ENCODE results near the gene PRPS2.

Gene PRPS2

GRCh38 chrX:12825801-12826200 lies 34.6 kb downstream of the PRPS2 start:
- no peak for DNase-seq (ENCODE audit: low read depth in 1 of 2, low spot score in 1 of 2)
- in situ Hi-C loops (cut with HindIII; ENCODE audit: low pct_unique_long_range_greater_than_20kb, low sequenced_read_pairs), result no loop called here
- TF ChIP-seq JUND (IDR thresholded peaks at IDR 0.05; ENCODE audit: low read depth), result no peak

- in situ Hi-C loops (cut with HindIII; ENCODE audit: low pct_unique_long_range_greater_than_20kb, low sequenced_read_pairs), result no loop called here
- TF ChIP-seq JUND (IDR thresholded peaks at IDR 0.05; ENCODE audit: low read depth), result no peak
- no peak for DNase-seq (ENCODE audit: low read depth in 1 of 2, low spot score in 1 of 2)
Observed at GRCh38 chrX:12843061-12843667, 52.0 kb downstream of the PRPS2 start.

- no peak for TF ChIP-seq JUND (IDR thresholded peaks at IDR 0.05; ENCODE audit: low read depth)
- in situ Hi-C loops (cut with HindIII; ENCODE audit: low pct_unique_long_range_greater_than_20kb, low sequenced_read_pairs), result no loop called here
- no peak for DNase-seq (ENCODE audit: low read depth in 1 of 2, low spot score in 1 of 2)
Observed at GRCh38 chrX:12843668-12844279, 52.6 kb downstream of the PRPS2 start.

DNA sequence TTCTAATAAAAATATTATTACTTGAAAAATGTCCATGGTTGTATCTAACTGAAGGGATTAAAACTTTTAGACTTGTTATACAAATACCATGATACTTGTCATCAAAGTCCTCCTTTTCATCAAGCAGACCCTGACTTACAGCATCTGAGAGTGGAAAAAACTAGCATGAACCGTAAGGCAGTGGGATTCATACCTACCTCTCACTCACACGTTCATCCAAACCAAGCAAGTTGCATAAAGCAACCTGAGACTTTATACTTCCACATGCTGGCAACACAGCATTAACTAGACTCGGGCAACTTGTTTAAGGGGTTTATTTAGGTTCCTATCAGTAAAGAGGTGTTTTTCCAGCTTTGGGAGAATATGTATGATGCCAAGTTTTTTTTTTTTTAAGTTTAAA lies 53.1 kb downstream of the PRPS2 start:
- in situ Hi-C loops (cut with HindIII; ENCODE audit: low pct_unique_long_range_greater_than_20kb, low sequenced_read_pairs), result no loop called here
- TF ChIP-seq JUND (IDR thresholded peaks at IDR 0.05; ENCODE audit: low read depth), result no peak
- no peak for DNase-seq (ENCODE audit: low read depth in 1 of 2, low spot score in 1 of 2)

DNA sequence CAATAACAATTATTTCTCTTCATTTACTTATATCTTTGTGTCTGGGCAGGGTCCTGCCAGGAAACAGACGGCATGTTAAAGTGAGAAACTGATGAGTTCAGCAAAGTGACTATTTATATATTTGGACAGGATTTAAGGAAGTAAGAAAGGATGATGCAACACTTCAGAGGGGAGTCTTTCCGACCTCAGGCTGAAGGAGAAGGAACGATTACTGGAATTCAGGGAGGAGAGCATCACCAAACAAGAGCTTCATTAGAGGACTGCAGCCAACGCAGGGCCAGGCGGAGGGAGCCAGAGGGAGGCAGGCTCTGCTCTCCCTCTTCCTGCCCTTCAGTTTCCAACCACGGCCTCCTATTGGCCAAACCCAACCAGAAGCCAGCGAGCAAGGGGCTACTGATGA lies 74.1 kb downstream of the PRPS2 start:
- no peak for DNase-seq (ENCODE audit: low read depth in 1 of 2, low spot score in 1 of 2)
- no peak for TF ChIP-seq JUND (IDR thresholded peaks at IDR 0.05; ENCODE audit: low read depth)
- in situ Hi-C loops (cut with HindIII; ENCODE audit: low pct_unique_long_range_greater_than_20kb, low sequenced_read_pairs), result no loop called here

GRCh38 chrX:12866451-12867377 lies 75.5 kb downstream of the PRPS2 start, which contains the start of gene TLR7:
Gene TLR7 (plus strand): TSS chrX:12867072. CDS start chrX:12867579, 507 bp downstream.
- TF ChIP-seq JUND (IDR thresholded peaks at IDR 0.05; ENCODE audit: low read depth), result no peak
- DNase-seq (ENCODE audit: low read depth in 1 of 2, low spot score in 1 of 2), result no peak
- in situ Hi-C loops (cut with HindIII; ENCODE audit: low pct_unique_long_range_greater_than_20kb, low sequenced_read_pairs), result no loop called here

GRCh38 chrX:12867685-12868084 lies 76.5 kb downstream of the PRPS2 start:
- in situ Hi-C loops (cut with HindIII; ENCODE audit: low pct_unique_long_range_greater_than_20kb, low sequenced_read_pairs), result no loop called here
- DNase-seq (ENCODE audit: low read depth in 1 of 2, low spot score in 1 of 2), result no peak
- TF ChIP-seq JUND (IDR thresholded peaks at IDR 0.05; ENCODE audit: low read depth), result no peak

- in situ Hi-C loops (cut with HindIII; ENCODE audit: low pct_unique_long_range_greater_than_20kb, low sequenced_read_pairs), result no loop called here
- no peak for DNase-seq (ENCODE audit: low read depth in 1 of 2, low spot score in 1 of 2)
Observed at GRCh38 chrX:12868747-12869146, 77.5 kb downstream of the PRPS2 start.

DNA sequence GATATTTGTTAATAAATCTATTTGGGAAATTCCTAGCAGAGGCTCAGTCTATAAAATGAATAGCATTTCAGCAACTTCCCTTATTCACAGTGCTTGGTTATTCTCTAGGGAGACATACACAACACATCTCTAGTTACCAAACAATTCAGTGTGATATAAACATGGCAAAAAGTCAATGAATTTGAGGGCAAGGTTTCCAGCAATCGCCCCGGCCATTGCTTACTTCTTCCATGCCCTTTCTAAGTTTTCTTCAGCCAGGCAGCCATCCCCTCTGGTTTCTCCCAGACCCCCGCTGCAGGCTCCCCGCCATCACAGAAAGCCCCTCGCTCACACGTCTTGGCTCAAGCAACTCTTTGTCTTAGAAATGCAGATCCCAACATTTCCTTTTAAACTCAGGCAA lies 80.0 kb downstream of the PRPS2 start:
- in situ Hi-C loops (cut with HindIII; ENCODE audit: low pct_unique_long_range_greater_than_20kb, low sequenced_read_pairs), result no loop called here
- DNase-seq (ENCODE audit: low read depth in 1 of 2, low spot score in 1 of 2), result no peak
- TF ChIP-seq JUND (IDR thresholded peaks at IDR 0.05; ENCODE audit: low read depth), result no peak

More at GRCh38 chrX:12868747-12869146, 77.5 kb downstream of the PRPS2 start:
- TF ChIP-seq JUND (IDR thresholded peaks at IDR 0.05; ENCODE audit: low read depth), result no peak

DNA sequence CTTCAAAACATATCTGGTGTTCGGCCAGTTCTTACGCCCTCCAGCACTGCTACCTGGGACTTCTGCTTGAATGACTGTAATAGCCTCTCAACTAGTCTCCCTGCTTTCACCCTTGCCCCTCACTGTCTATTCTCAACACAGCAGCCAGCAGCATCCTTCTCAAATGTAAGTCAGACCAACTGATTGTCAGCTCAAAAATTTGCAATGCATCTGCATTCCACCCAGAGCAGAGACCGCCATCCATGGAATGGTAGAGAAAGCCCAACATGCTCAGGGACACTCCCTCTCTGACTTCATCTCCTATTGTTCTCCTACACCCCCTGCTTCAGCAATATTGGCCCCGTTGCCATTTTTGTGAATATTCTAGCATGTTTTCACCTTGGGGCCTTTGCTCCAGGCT lies 81.5 kb downstream of the PRPS2 start:
- in situ Hi-C loops (cut with HindIII; ENCODE audit: low pct_unique_long_range_greater_than_20kb, low sequenced_read_pairs), result no loop called here
- no peak for DNase-seq (ENCODE audit: low read depth in 1 of 2, low spot score in 1 of 2)
- TF ChIP-seq JUND (IDR thresholded peaks at IDR 0.05; ENCODE audit: low read depth), result no peak
